Activated T-helper 1 cell treated with Interleukin-2 at 50 U/mL for 16 hours (primary cell): ENCODE results near the gene SEC31A.
A peak's percentile ranks its signal among the peaks of the same experiment; 100 is the strongest.
"Not testable (repeated sequence)": the region's sequence is repeated elsewhere in the genome, so short reads cannot be mapped to it uniquely, and the experiment has no call there.

Experiments used
- DNase-seq: peaks from one replicate; pipeline ENCODE4 v3.0.0-alpha.2; 2020; ENCODE audit warnings: low read depth

Gene SEC31A, protein sequence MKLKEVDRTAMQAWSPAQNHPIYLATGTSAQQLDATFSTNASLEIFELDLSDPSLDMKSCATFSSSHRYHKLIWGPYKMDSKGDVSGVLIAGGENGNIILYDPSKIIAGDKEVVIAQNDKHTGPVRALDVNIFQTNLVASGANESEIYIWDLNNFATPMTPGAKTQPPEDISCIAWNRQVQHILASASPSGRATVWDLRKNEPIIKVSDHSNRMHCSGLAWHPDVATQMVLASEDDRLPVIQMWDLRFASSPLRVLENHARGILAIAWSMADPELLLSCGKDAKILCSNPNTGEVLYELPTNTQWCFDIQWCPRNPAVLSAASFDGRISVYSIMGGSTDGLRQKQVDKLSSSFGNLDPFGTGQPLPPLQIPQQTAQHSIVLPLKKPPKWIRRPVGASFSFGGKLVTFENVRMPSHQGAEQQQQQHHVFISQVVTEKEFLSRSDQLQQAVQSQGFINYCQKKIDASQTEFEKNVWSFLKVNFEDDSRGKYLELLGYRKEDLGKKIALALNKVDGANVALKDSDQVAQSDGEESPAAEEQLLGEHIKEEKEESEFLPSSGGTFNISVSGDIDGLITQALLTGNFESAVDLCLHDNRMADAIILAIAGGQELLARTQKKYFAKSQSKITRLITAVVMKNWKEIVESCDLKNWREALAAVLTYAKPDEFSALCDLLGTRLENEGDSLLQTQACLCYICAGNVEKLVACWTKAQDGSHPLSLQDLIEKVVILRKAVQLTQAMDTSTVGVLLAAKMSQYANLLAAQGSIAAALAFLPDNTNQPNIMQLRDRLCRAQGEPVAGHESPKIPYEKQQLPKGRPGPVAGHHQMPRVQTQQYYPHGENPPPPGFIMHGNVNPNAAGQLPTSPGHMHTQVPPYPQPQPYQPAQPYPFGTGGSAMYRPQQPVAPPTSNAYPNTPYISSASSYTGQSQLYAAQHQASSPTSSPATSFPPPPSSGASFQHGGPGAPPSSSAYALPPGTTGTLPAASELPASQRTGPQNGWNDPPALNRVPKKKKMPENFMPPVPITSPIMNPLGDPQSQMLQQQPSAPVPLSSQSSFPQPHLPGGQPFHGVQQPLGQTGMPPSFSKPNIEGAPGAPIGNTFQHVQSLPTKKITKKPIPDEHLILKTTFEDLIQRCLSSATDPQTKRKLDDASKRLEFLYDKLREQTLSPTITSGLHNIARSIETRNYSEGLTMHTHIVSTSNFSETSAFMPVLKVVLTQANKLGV

DNA sequence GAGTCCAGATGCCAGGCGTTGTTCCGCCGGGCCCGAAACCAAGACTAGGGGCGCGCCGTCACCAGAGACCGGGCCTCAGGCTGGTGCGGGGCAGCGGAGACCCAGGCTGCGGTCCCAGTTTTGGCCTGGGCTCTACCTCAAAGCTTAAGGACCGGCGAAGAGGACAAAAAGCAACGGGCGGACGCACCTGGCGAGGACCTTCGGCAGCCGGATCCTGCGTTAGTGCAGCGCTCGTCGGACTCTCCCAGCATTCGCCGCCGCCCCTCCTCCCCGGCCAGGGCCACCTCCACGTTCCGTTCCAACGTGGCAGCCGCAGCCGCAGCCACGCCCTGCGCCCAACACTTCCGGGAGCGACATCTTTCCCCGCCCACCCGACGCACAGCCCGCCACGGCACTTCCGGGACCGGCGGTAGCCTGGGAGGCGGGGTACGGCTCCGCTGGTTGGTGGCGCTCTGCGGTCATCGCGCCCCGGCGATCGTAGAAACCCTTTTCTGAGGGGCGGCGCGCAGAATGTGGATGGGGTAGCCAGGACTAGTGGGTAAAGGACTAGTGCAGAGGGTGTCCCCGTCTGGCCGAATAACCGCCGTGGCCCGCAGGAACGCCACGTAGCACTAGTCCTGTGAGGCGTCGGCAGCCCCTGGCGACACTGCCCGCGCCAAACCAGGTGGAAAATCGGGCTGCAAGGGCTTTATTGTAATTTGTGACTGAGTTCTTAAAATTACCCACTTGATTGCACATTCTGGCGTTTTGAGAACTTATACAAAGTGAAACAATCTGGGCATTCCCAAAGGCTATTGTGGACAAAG lies at the start of gene SEC31A:
Gene SEC31A (minus strand): TSS at position 253 of the 806 bp plus-strand sequence. CDS start 9,217 bp downstream, outside the sequence.
- peak; percentile 96 for DNase-seq

DNA sequence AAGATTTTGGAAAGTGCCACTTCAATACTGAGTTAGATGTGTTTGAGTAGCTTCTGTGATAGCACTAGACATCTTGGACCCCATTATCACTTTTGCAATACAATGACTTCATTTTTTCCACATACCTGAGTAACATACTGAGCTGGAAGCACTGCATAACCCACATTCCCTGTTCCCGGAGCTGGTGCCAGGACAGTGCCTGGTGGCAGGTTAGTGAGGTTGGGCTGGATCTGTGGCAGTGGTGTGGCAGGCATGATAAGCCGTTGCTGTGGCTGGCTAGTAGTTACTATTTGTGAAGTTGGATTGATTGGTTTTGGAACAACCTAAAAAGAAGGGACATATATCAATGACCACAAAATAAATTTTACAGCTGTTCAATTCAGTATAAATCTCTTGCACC lies 48.5 kb upstream of the SEC31A start:
- no peak for DNase-seq

DNA sequence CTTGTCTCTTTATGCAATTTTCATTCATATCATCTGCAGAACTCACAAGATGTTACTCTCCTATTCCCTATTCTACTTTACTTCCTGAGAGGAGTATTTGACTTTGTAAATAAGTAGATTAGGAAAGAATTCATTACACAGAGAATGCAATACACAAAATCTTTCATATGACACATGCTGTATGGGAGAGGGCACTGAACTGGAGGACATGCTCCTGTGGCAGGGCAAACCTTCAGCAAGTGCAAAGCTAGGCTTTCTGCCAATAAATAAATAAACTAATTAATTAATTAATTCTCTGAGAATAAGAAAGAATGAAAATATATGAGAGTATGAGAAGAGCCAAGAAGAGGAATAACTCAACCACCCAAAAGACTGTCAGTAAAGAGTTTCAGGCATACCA lies 43.5 kb upstream of the SEC31A start:
- no peak for DNase-seq

DNA sequence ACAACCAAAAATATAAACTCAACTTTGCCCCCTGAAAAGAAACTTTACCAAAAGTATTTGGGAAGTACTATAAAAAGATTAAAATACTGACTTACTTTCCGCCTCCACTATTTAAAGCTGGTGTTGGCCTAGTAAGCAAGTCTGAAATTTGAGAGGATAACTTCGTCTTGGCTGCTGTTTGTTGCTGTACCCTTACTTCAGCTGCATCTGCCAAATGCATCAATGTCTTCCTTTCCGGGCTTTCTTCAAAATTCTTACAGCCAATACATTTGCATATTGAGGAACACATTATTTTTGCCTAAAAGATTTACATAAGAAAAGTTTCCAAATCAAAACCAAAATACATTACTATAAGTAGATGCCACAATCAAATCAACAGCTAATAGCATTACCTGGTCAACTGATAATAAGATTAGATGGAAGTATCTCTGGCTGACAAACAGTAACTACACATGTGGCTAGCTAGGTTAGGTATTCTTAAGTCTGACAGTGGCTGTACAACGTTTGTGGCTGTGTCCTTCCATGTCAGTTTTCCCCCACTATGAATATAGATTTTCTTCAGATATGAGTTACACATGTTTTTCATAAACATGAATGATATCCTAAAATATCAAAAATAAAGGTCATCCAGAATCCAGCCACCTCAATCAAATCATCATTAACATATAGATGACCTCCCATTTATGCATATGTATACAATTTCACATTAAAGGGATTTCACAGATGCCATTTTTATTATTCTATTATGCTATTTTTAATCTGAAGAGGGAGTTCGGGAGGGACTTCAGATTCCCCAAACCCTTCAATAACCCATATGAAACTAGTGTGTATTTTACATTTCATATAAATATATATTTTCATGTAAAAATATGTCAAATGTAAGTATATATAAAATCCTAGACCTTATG lies 40.1 kb upstream of the SEC31A start:
- DNase-seq = no peak

DNA sequence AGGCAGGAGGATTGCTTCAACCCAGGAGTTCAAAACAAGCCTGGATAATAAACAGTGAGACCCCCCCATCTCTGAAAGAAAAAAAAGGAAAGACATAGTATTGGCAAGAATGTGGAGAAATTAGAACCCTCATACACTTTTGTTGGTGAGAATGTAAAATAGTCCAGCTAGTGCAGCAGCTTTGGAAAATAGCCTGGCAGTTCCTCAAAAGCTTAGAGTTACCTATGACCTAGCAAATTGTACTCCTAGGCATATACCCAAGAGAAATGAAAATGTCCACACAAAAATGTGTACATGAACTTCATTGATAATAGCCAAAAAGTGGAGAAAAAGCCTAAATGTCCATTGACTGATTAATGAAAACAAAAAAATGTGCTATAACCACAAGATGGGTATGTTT lies 30.8 kb upstream of the SEC31A start:
- no peak for DNase-seq

DNA sequence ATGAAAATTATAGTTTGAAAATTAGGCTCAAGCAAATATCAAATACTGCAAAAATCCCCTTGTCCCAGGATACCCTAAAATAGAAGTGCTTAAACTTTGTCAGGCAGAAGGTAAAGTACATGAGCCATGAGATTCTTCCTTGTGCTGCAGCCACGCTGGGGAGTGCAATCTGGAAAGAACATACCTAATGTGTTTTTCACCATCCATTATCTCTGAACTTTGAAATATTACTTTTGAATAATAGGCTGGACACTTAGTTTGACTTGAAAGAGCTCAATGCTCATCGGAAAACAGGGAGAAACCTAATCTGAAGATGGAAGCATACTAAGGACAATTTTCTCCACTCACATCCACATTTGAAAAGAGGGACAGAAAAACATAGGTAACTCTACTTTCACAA lies 28.4 kb upstream of the SEC31A start:
- DNase-seq = no peak

DNA sequence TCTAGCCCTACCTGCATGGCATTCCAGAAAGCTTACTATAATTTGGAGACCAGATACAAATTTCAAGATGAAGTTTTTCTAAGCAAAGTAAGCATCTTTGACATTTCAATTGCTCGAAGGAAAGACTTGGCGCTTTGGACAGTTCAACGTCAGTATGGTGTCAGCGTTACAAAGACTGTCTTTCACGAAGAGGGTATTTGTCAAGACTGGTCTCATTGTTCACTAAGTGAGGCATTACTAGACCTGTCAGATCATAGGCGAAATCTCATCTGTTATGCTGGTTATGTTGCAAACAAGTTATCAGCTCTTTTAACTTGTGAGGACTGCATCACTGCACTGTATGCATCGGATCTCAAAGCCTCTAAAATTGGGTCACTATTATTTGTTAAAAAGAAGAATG lies 27.1 kb upstream of the SEC31A start:
- no peak for DNase-seq

DNA sequence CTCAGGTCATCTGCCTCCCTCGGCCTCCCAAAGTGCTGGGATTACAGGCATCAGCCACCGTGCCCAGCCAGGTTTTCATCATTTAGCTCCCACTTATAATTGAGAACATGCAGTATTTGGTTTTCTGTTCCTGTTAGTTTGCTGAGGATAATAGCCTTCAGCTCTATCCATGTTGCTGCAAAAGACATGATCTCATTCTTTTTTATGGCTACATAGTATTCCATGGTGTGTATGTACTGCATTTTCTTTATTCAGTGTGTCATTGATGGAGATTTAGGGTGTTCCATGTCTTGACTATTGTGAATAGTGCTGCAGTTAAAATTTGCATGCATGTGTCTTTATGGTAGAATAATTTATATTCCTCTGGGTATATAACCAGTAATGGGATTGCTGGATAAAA lies 23.0 kb upstream of the SEC31A start:
- DNase-seq = not testable (repeated sequence)

DNA sequence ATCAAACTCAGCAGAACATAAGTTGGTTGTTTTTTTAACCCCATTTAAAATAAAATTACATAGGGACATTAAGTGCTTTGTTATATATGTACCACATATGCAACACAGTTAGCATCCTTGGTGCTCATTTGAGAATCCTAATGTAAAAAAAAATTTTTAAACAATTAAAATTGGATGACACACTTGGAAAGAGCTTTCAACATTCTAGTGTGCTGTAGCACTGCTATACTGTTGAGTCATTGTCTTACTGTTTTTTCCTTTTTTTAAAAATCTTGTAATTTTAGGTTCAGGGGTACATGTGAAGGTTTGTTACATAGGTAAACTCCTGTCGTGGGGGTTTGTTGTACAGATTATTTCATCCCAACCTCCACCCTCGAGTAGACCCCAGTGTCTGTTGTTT lies 22.4 kb upstream of the SEC31A start:
- no peak for DNase-seq

DNA sequence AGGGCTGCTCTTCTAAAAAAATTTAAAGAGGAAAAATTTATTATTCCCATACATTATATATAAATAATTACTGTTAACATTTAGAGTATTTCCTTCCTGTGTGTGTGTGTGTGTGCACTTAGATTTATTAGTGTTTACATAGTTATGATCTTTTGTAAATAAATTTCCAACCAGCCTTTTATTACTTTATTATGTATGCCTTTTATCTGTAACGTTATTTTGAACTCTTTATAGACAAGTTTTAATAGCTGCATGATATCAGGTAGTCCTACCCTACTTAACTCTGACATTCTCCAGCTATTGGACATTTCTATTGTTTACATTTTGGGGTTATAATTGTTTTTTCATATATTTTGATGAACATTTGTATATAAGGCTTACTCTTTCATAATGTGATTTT lies 18.4 kb upstream of the SEC31A start:
- no peak for DNase-seq

DNA sequence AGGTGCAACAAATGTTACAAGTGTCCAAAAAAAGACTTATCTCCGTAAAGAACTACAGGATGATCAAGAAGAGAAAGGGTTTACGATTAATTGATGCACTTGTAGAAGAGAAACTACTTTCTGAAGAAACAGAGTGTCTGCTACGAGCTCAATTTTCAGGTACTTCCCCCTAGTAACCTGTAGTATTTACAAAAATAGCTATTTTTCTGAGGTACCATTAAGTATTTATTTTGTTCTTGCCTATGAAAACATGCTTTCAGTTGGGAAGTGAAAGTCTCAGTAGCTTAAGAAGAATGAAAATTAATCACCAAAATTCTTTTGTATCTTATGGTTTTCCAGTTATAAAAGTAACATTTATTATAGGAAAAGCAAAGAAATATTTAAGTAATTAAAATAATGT lies 15.5 kb upstream of the SEC31A start:
- no peak for DNase-seq

DNA sequence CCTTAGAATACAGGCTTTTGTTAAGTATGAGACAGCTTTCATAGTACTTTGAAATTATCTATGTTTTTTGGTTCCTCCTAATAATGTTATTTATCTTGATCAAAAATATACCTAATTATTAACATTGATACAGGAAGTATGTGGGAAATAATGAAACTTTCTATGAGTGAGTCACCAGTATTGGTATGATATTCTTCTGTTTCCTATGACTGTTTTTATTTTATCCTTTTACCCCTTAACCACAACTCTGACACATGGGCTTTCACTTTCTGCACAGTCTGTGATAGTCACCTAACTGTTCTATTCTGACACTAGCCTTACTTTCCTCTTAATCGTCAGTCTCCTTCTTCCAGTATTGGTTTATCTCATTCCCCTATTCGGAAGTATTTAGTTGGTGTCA lies 14.3 kb upstream of the SEC31A start:
- no peak for DNase-seq

DNA sequence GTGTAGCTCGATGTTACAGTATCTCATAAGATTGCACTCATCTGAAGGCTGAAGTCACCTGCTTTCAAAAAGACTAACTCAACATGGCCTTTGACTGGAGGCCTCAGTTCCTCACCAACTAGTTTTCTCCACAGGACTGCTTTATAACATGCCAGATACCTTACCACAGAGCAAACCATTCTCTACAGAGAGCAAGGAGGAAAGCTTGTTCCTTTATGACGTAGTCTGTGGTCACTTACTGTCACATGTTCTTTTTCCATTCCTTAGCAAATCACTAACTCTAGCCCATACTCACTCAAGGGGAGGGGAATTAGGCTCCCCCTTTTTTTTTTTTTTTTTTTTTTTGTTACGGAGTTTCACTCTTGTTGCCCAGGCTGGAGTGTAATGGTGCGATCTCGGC lies 12.8 kb upstream of the SEC31A start:
- DNase-seq = no peak

DNA sequence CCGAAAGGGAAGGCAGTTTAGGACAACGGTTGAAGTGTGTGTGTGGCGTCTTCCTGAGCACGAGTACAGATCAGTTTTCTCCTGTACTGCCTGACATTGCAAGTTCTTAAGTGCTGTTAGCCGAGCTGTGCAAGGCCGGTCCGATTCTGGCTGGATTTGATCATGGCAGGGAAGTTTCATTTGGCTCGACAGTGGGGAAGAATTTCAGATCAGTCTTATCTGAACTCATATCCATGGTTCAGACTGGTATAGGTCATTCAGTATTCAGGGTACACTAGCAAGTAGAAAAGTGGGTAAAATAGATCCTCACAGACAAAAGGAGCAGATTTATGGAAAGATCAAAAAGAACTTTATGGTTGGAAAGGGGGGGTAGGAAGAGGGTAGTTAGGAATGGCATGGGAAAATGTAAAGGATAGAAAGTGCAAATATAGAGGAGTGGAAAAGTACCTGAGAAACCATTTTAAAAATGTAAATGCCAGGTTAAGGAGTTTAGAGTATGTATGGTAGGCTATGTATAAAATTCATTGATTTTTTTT lies 10.3 kb upstream of the SEC31A start:
- no peak for DNase-seq

DNA sequence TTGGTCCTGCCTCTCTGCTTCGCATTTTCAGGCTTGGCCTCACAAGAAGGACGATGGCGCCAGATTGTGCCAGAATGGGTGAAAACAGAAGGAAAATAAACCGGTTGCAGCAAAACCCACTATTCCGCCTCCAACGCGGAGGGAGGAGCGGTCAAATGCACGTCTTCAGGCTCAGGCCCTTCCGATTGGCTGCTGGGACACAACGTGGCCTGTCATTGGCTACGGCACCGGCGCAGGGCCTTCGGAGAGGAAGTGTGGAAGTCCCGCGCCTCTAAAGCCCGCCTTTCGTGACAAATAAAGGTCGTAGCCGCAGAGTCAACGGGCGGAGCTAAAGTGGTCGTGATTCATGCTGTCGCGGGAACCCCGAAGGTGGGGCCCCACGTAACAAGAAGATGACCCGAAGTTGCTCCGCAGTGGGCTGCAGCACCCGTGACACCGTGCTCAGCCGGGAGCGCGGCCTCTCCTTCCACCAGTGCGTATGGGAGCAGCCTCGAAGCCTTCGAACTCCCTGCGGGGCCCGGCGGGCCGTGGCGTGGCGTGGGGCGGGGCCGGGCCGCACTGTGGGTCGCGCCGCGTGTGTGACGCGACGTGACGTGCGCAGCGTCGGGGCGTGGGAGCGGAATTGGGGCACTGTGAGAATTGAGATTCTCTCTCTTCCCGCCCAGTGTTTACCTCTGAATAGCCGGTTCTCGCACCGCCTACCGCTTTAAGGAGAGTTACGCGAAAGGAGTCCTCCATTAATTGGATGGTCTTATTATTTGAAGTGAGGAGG lies 9.6 kb upstream of the SEC31A start, which contains the start of gene THAP9:
Gene THAP9 (plus strand): TSS at position 325 of the 772 bp plus-strand sequence. CDS start 68 bp downstream, at position 393.
- peak; percentile 96 for DNase-seq

DNA sequence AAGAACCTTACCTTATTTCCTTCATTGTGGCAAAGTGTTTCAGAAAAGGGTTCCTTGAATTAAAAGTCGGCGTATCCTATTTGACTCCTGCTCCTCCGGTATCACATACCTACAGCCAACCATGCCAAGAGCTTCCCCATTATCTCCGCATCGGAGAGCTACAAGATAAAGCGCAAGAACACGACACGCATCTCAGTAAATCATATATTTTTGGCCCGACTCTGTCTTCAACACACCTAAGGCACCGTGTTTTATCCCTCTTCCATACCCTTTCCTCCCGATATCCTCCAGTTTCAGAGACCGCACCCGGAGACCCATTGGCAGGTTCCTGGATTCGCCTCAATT lies 9.1 kb upstream of the SEC31A start:
- no peak for DNase-seq

DNA sequence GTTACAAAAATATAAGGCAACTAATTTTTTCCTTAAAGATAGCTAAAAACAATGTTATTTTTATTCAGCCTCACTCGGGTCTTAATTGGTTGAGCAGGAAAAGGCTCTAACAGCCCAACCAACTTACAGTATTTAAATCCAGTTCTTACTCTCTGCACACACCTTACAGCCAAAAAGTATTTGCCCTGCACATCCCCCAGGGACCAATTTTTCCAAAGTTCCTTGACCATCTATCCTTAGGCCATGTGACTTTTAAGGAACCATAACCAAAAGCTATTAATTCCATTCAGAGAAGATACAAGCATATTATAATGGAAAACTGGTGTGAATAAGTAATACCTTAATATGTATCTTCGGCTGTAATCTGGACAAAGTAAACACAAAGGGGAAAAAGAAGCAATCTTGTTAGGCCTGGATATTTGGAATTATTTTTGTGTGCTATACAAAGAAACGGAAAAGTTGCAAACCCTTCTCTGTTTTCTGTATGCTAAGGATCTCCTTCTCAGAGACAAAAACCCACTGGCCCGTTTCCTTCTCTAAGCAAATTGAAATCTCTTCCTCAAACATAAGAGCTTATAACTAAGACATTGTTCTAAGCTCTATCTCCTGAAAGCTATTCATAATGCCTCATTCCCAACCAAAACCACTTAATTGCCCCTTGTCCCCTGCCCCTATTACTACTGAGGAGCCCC lies 8.6 kb upstream of the SEC31A start:
- no peak for DNase-seq

DNA sequence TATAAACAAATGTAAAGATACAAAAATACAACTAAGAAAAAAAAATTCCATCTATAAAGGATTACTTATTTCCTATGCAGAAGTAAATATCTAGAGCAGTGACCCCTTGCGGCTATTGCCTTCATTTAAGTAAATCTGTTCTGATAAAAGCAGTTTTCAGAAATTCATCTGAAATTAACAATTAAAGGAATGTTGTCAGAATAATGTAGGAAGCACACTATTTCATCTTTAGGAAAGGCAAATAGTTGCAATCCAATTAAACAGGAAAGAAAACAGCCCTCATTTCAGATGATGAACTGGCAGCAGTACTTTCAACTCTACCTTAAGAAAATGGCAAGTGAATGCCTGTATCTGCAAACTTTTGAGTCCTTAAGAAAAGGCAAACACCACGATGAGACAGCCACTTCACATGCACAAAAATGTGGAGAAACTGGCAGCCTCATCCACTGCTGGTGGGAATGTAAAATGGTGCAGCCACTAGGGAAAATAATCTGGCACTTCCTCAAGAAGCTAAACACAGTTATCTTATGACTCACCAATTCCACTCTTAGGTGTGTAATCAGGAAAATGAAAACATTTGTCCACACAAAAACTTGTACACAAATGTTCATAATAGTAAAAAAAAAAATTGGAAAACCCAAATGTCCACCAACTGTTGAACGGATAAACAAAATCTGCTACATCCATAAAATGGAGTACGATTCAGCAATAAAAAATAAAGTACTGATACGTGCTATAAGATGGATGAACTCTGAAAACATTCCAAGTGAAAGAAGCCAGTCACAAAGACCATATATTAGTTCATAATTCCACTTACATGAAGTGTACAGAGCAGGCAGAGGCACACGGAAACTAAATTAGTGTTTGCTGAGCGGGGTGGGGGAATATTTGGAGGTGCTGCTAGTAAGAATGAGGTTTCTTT lies 7.6 kb upstream of the SEC31A start:
- DNase-seq = no peak
